Measurements from ENCODE around the gene SUSD6.
A peak's percentile ranks its signal among the peaks of the same experiment; 100 is the strongest.

Gene SUSD6

GRCh38 chr14:69606258-69607184 is 4.9 kb upstream of the SUSD6 start:
- ATAC-seq (replicated peaks) (no peak), DNase-seq (no peak)
- Mint-ChIP-seq H3K9me3 (no peaks in the 10 kb centered on the region), H3K4me1 (peaks cover 20% of the 10 kb centered on the region in 2 donors), H3K4me3 (no peak overlapping the region), H3K27ac (no peak overlapping the region), H3K27me3 (no peaks in the 10 kb centered on the region), H3K36me3 (no peaks in the 10 kb centered on the region)

GRCh38 chr14:69610020-69610873 is 1.1 kb upstream of the SUSD6 start:
- H3K9me3 Mint-ChIP-seq = no peaks in the 10 kb centered on the region
- DNase-seq = no peak
- H3K27ac Mint-ChIP-seq = peak overlapping the region; percentile 70
- peaks cover 4 to 13% of the 10 kb centered on the region in 2 donors for H3K36me3 Mint-ChIP-seq
- no peak for ATAC-seq (replicated peaks)
- H3K4me1 Mint-ChIP-seq = peaks cover 31 to 51% of the 10 kb centered on the region in 2 donors
- peak overlapping the region; percentile 85 for H3K4me3 Mint-ChIP-seq
- no peaks in the 10 kb centered on the region for H3K27me3 Mint-ChIP-seq

GRCh38 chr14:69610874-69611171 is 573 bp upstream of the SUSD6 start:
- peaks cover 4 to 16% of the 10 kb centered on the region in 2 donors for H3K36me3 Mint-ChIP-seq
- H3K9me3 Mint-ChIP-seq = no peaks in the 10 kb centered on the region
- DNase-seq = no peak
- H3K4me1 Mint-ChIP-seq = peaks cover 33 to 57% of the 10 kb centered on the region in 2 donors
- H3K27me3 Mint-ChIP-seq = no peaks in the 10 kb centered on the region
- ATAC-seq (replicated peaks) = no peak
- peak overlapping the region; percentile 93 for H3K27ac Mint-ChIP-seq
- peak overlapping the region; percentile 85 for H3K4me3 Mint-ChIP-seq

GRCh38 chr14:69612014-69612782 is 802 bp downstream of the SUSD6 start:
- Mint-ChIP-seq H3K27ac (peak overlapping the region; percentile 97), H3K4me1 (peaks cover 43 to 64% of the 10 kb centered on the region in 2 donors), H3K9me3 (no peaks in the 10 kb centered on the region), H3K36me3 (peaks cover 4 to 26% of the 10 kb centered on the region in 2 donors), H3K4me3 (peak overlapping the region; percentile 91 to 94), H3K27me3 (no peaks in the 10 kb centered on the region)
- ATAC-seq (replicated peaks) = peak; percentile 36 to 40
- DNase-seq = peak; percentile 26

GRCh38 chr14:69612783-69613130 is 1.4 kb downstream of the SUSD6 start:
- peak overlapping the region; percentile 91 to 94 for H3K4me3 Mint-ChIP-seq
- DNase-seq (no peak), ATAC-seq (replicated peaks) (no peak)
- peak overlapping the region; percentile 97 for H3K27ac Mint-ChIP-seq
- H3K4me1 Mint-ChIP-seq = peaks cover 47 to 70% of the 10 kb centered on the region in 2 donors
- H3K36me3 Mint-ChIP-seq = peaks cover 4 to 27% of the 10 kb centered on the region in 2 donors
- no peaks in the 10 kb centered on the region for H3K27me3 Mint-ChIP-seq
- no peaks in the 10 kb centered on the region for H3K9me3 Mint-ChIP-seq

- no peak for ATAC-seq (replicated peaks)
- Mint-ChIP-seq H3K27me3 (no peaks in the 10 kb centered on the region), H3K4me1 (peaks cover 51 to 77% of the 10 kb centered on the region in 2 donors), H3K9me3 (no peaks in the 10 kb centered on the region), H3K4me3 (peak overlapping the region; percentile 91 to 94), H3K36me3 (peaks cover 6 to 27% of the 10 kb centered on the region in 2 donors), H3K27ac (peak overlapping the region; percentile 98)
- DNase-seq = no peak
These were observed 2.1 kb downstream of the SUSD6 start for GRCh38 chr14:69613312-69614073.

GRCh38 chr14:69614592-69614991 is 3.2 kb downstream of the SUSD6 start:
- H3K9me3 Mint-ChIP-seq = no peaks in the 10 kb centered on the region
- peak; percentile 75 for DNase-seq
- H3K36me3 Mint-ChIP-seq = peaks cover 6 to 37% of the 10 kb centered on the region in 2 donors
- peak overlapping the region; percentile 98 for H3K27ac Mint-ChIP-seq
- ATAC-seq (replicated peaks) = peak; percentile 54 to 55
- H3K4me1 Mint-ChIP-seq = peaks cover 56 to 88% of the 10 kb centered on the region in 2 donors
- no peaks in the 10 kb centered on the region for H3K27me3 Mint-ChIP-seq
- H3K4me3 Mint-ChIP-seq = peak overlapping the region; percentile 91 to 94

- H3K9me3 Mint-ChIP-seq = no peaks in the 10 kb centered on the region
- no peaks in the 10 kb centered on the region for H3K27me3 Mint-ChIP-seq
- peaks cover 57 to 88% of the 10 kb centered on the region in 2 donors for H3K4me1 Mint-ChIP-seq
- ATAC-seq (replicated peaks) = peak in 1 of 2 donors; percentile 5
- H3K36me3 Mint-ChIP-seq = peaks cover 9 to 42% of the 10 kb centered on the region in 2 donors
- no peak for DNase-seq
- peak overlapping the region; percentile 98 for H3K27ac Mint-ChIP-seq
- peak overlapping the region; percentile 91 to 94 for H3K4me3 Mint-ChIP-seq
These were observed 3.7 kb downstream of the SUSD6 start for GRCh38 chr14:69615121-69615495.

GRCh38 chr14:69615496-69616407 is 4.4 kb downstream of the SUSD6 start:
- Mint-ChIP-seq H3K27ac (peak overlapping the region; percentile 98), H3K4me3 (peak overlapping the region; percentile 79 to 94), H3K9me3 (no peaks in the 10 kb centered on the region), H3K4me1 (peaks cover 55 to 88% of the 10 kb centered on the region in 2 donors), H3K27me3 (no peaks in the 10 kb centered on the region), H3K36me3 (peaks cover 11 to 45% of the 10 kb centered on the region in 2 donors)
- ATAC-seq (replicated peaks) (peak; percentile 64 to 69), DNase-seq (peak; percentile 78)

GRCh38 chr14:69616408-69616773 is 5.0 kb downstream of the SUSD6 start:
- DNase-seq = no peak
- Mint-ChIP-seq H3K36me3 (peaks cover 11 to 45% of the 10 kb centered on the region in 2 donors), H3K27me3 (no peaks in the 10 kb centered on the region), H3K4me3 (peak overlapping the region; percentile 79 to 94), H3K4me1 (peaks cover 60 to 93% of the 10 kb centered on the region in 2 donors), H3K27ac (peak overlapping the region; percentile 98), H3K9me3 (no peaks in the 10 kb centered on the region)
- no peak for ATAC-seq (replicated peaks)

GRCh38 chr14:69617796-69618195 is 6.4 kb downstream of the SUSD6 start:
- Mint-ChIP-seq H3K27me3 (no peaks in the 10 kb centered on the region), H3K4me3 (peak overlapping the region; percentile 30 to 50)

GRCh38 chr14:69619012-69619411 is 7.6 kb downstream of the SUSD6 start:
- Mint-ChIP-seq H3K27ac (peak overlapping the region; percentile 95), H3K4me3 (peak overlapping the region; percentile 39 to 42), H3K27me3 (no peaks in the 10 kb centered on the region), H3K36me3 (peaks cover 14 to 37% of the 10 kb centered on the region in 2 donors), H3K9me3 (no peaks in the 10 kb centered on the region), H3K4me1 (peaks cover 62 to 97% of the 10 kb centered on the region in 2 donors)
- ATAC-seq (replicated peaks) = no peak
- no peak for DNase-seq

More at GRCh38 chr14:69617796-69618195, 6.4 kb downstream of the SUSD6 start:
- peaks cover 66 to 100% of the 10 kb centered on the region in 2 donors for H3K4me1 Mint-ChIP-seq
- H3K9me3 Mint-ChIP-seq = no peaks in the 10 kb centered on the region
- ATAC-seq (replicated peaks) (no peak), DNase-seq (no peak)
- H3K27ac Mint-ChIP-seq = peak overlapping the region; percentile 95
- peaks cover 16 to 39% of the 10 kb centered on the region in 2 donors for H3K36me3 Mint-ChIP-seq
